ENCODE results near the gene CDH23. TPM values are rescaled to one million over a fixed set of nuclear protein-coding genes. Genes with fewer than 3 reads are reported as not detected.

The CDH23 gene
- total and polyA plus RNA-seq, 10 of the 15 experiments (the other 5 are each of a cell fraction or from before 2014, with no cell fraction given), result 0.09 to 0.40 (median 0.15) TPM; not detected in 1

DNA sequence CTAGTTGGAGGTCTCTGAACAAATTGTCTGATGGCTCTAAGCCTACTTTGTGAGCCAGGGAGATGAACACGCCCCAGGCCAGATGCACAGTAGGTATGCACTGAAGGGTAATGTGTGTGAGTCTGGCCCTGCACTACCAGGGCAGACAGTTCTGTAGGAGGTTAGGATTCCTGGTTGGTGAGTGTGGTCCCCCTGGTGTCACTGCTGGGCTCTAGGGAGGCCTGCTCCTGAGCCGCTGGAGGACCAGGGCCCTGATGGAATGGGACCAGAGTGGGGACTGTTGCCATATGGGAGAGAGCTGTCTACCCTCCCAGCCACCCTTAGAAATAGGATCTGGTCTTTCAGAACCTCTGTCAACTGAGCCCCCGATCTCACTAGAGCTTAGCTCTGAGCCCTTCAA lies 42.0 kb downstream of the CDH23 start (continued):
- TF ChIP-seq, protein P1, sequence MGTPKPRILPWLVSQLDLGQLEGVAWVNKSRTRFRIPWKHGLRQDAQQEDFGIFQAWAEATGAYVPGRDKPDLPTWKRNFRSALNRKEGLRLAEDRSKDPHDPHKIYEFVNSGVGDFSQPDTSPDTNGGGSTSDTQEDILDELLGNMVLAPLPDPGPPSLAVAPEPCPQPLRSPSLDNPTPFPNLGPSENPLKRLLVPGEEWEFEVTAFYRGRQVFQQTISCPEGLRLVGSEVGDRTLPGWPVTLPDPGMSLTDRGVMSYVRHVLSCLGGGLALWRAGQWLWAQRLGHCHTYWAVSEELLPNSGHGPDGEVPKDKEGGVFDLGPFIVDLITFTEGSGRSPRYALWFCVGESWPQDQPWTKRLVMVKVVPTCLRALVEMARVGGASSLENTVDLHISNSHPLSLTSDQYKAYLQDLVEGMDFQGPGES (IDR thresholded peaks at IDR 0.05), result no peak
- TF ChIP-seq BMI1 (IDR thresholded peaks at IDR 0.05; ENCODE audit: borderline replicate concordance) (no peak), ZNF384 (IDR thresholded peaks at IDR 0.05; ENCODE audit: borderline replicate concordance, low read depth, low read length) (no peak)

DNA sequence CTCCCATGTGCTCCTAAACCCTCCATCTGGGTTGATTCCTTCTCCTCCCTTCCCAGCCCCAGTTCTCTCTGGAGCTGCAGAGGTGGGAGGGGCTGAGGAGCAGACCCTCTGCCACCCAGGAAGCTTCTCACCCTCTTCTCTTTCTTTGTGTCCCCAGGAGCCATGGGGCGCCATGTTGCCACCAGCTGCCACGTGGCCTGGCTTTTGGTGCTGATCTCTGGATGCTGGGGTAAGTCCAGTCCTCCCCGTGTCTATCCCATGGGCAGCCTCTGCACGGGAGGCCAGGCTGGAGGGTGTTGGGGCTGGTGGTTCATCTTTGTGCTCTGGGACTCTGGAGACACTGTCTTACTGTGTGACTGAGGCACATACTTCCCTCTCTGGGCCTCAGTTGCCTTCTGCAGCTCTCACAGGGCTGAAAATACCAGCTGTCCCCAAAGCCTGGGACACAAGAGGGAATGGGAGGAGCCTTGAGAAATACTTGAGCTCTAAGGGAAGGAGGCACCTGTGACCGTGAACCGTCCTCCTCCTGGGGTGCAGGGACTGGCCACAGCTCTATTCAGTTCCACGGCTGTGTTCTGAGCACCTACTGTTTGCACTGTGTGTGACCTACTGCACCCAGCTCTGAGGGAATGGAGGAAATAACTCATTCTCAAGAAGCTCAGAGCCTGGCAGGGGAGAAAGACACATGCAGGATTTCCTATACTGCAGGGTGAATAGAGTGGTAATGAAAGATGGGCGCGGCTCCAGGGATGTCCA lies 43.1 kb downstream of the CDH23 start:
- intact Hi-C loops (cut with micrococcal nuclease; ENCODE audit: unreplicated experiment), result no loop called here
- TF ChIP-seq, protein P2, sequence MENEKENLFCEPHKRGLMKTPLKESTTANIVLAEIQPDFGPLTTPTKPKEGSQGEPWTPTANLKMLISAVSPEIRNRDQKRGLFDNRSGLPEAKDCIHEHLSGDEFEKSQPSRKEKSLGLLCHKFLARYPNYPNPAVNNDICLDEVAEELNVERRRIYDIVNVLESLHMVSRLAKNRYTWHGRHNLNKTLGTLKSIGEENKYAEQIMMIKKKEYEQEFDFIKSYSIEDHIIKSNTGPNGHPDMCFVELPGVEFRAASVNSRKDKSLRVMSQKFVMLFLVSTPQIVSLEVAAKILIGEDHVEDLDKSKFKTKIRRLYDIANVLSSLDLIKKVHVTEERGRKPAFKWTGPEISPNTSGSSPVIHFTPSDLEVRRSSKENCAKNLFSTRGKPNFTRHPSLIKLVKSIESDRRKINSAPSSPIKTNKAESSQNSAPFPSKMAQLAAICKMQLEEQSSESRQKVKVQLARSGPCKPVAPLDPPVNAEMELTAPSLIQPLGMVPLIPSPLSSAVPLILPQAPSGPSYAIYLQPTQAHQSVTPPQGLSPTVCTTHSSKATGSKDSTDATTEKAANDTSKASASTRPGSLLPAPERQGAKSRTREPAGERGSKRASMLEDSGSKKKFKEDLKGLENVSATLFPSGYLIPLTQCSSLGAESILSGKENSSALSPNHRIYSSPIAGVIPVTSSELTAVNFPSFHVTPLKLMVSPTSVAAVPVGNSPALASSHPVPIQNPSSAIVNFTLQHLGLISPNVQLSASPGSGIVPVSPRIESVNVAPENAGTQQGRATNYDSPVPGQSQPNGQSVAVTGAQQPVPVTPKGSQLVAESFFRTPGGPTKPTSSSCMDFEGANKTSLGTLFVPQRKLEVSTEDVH (IDR thresholded peaks at IDR 0.05; ENCODE audit: low read depth, partially characterized antibody), result no peak
- TF ChIP-seq YY1 (IDR thresholded peaks at IDR 0.05; ENCODE audit: low read depth, low read length), result no peak
- TF ChIP-seq, protein P3, sequence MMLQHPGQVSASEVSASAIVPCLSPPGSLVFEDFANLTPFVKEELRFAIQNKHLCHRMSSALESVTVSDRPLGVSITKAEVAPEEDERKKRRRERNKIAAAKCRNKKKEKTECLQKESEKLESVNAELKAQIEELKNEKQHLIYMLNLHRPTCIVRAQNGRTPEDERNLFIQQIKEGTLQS (IDR thresholded peaks at IDR 0.05; ENCODE audit: borderline replicate concordance, extremely low read depth, low read depth, low read length), result no peak
- no peak for TF ChIP-seq EED (IDR thresholded peaks at IDR 0.05; ENCODE audit: low read depth)
- TF ChIP-seq, protein P4, sequence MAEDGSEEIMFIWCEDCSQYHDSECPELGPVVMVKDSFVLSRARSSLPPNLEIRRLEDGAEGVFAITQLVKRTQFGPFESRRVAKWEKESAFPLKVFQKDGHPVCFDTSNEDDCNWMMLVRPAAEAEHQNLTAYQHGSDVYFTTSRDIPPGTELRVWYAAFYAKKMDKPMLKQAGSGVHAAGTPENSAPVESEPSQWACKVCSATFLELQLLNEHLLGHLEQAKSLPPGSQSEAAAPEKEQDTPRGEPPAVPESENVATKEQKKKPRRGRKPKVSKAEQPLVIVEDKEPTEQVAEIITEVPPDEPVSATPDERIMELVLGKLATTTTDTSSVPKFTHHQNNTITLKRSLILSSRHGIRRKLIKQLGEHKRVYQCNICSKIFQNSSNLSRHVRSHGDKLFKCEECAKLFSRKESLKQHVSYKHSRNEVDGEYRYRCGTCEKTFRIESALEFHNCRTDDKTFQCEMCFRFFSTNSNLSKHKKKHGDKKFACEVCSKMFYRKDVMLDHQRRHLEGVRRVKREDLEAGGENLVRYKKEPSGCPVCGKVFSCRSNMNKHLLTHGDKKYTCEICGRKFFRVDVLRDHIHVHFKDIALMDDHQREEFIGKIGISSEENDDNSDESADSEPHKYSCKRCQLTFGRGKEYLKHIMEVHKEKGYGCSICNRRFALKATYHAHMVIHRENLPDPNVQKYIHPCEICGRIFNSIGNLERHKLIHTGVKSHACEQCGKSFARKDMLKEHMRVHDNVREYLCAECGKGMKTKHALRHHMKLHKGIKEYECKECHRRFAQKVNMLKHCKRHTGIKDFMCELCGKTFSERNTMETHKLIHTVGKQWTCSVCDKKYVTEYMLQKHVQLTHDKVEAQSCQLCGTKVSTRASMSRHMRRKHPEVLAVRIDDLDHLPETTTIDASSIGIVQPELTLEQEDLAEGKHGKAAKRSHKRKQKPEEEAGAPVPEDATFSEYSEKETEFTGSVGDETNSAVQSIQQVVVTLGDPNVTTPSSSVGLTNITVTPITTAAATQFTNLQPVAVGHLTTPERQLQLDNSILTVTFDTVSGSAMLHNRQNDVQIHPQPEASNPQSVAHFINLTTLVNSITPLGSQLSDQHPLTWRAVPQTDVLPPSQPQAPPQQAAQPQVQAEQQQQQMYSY (CRISPR knock-in tag; IDR thresholded peaks at IDR 0.05), result no peak
- no peak for TF ChIP-seq GABPA (IDR thresholded peaks at IDR 0.05; ENCODE audit: low read depth)
- TF ChIP-seq POLR2A (IDR thresholded peaks at IDR 0.05; ENCODE audit: low read depth, low read length), result no peak
- no peak for TF ChIP-seq FOXK2 (IDR thresholded peaks at IDR 0.05)
- TF ChIP-seq NFXL1 (IDR thresholded peaks at IDR 0.05; ENCODE audit: borderline replicate concordance), result no peak
- TF ChIP-seq HCFC1 (IDR thresholded peaks at IDR 0.05; ENCODE audit: low read length), result no peak
- TF ChIP-seq, protein P5, sequence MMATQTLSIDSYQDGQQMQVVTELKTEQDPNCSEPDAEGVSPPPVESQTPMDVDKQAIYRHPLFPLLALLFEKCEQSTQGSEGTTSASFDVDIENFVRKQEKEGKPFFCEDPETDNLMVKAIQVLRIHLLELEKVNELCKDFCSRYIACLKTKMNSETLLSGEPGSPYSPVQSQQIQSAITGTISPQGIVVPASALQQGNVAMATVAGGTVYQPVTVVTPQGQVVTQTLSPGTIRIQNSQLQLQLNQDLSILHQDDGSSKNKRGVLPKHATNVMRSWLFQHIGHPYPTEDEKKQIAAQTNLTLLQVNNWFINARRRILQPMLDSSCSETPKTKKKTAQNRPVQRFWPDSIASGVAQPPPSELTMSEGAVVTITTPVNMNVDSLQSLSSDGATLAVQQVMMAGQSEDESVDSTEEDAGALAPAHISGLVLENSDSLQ (IDR thresholded peaks at IDR 0.05), result no peak

More for the DNA sequence above, 43.1 kb downstream of the CDH23 start:
- POLR2A ChIA-PET, result no interaction called here
- Histone ChIP-seq H3K9me3 (replicated peaks; ENCODE audit: control insufficient read depth, insufficient read depth, low read length) (no peaks in the 10 kb centered on the region), H3K4me2 (ENCODE audit: control insufficient read depth, insufficient read depth) (no peak overlapping the region), H3K27ac (ENCODE audit: control insufficient read depth, insufficient read depth) (no peak overlapping the region), H2AFZ (ENCODE audit: control insufficient read depth, low read depth, low read length) (no peak overlapping the region), H3K9ac (ENCODE audit: control insufficient read depth, insufficient read depth, low read length) (no peak overlapping the region), H3K27me3 (replicated peaks in 1 of 2; ENCODE audit: control insufficient read depth in 2 of 2, insufficient read depth in 2 of 2, low read length in 1 of 2) (peaks cover 0 to 4% of the 10 kb centered on the region in 2 experiments; a peak in 3 of 4 replicates), H3K36me3 (ENCODE audit: control insufficient read depth in 2 of 2, insufficient read depth in 2 of 2, low read length in 1 of 2) (no peaks in the 10 kb centered on the region), H3K4me1 (ENCODE audit: control insufficient read depth, insufficient read depth, low read length) (no peaks in the 10 kb centered on the region), H4K20me1 (ENCODE audit: control insufficient read depth, insufficient read depth) (no peaks in the 10 kb centered on the region; the same call in 1 of the 2 replicates), H3K79me2 (ENCODE audit: control insufficient read depth, insufficient read depth, low read length) (no peaks in the 10 kb centered on the region), H3K4me3 (no peak overlapping the region)
- in situ Hi-C loops (cut with MboI), result no loop called here
- BruUV-seq (replicated peaks), result no TSS peak
- 36% methylated on average over 9 of the region's 9 CpGs for WGBS (ENCODE audit: insufficient coverage, insufficient replicate concordance, low lambda C conversion rate, missing lambda C conversion rate)
- SMC1A ChIA-PET (ENCODE audit: uncharacterized antibody, unreplicated experiment), result no interaction called here
- RAD21 ChIA-PET (ENCODE audit: unreplicated experiment), result no interaction called here
- no peak for ATAC-seq
- no peak for DNase-seq (ENCODE audit: low read depth, low spot score)
- FAIRE-seq, result no peak
- CTCF ChIA-PET, result no interaction called here

All from GM12878 (cell line).